SIG-M5 treated with dmso at 0.1 percent for 504 hours (cell line): ENCODE results near the gene ALDH3B2.

Source experiments
- DNase-seq: peaks from one replicate; lab custom pipeline; 2025; ENCODE audit not compliant: unreplicated experiment; lab: John Stamatoyannopoulos, UW

Gene ALDH3B2

GRCh38 chr11:67615728-67616430 lies 58.5 kb downstream of the ALDH3B2 start:
- DNase-seq, result no peak

DNA sequence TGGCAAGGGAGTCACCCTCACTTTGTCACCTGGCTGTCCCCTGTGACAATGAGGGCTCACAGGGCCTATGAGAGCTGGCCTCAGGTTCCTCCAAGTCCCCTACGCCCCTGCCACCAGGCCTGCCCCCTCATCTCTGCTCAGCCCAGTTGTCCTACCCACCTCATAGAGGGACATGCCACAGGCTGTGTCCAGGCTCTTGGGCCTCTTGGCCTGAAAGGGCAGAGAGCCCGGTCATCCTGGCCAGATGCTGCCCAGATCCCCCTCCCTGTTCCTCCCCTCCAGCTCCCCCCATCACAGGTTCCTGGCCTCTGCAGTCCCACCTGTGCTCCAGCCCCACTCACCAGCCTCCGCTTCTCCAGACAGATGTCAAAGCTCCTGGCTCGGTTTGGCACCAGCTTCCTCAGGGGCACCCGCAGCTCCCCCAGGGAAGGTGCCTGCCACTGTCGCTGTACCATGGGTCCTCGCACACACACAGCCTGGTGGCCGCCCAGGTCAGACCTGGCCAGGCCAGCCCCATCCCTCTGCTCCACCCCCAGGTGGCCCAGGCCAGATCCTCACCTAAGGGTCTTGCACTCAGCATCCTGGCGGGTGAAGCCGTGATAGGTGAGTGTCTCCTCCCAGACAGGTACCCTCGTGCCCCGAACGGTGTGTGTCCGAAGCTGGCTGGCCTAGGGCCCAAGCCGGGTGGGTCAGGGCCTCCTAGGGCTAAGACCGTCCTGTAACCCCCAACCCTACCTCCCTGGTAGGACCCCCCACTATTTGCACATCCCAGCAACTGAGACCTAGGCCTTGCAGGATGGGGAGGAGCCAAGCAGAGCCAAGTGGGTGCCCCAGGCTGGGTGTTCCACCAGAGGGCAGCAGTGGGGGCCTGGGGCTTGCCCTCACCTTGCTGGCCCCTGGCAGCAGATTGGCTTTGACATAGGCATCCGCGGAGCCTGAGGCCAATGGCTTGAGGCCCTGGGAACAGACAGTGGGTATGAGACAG lies 59.4 kb downstream of the ALDH3B2 start:
- DNase-seq, result peak; percentile 36

- peak; percentile 67 for DNase-seq
Measured at GRCh38 chr11:67613960-67614715, 60.3 kb downstream of the ALDH3B2 start.

GRCh38 chr11:67613313-67613959 lies 61.0 kb downstream of the ALDH3B2 start:
- DNase-seq, result no peak

DNA sequence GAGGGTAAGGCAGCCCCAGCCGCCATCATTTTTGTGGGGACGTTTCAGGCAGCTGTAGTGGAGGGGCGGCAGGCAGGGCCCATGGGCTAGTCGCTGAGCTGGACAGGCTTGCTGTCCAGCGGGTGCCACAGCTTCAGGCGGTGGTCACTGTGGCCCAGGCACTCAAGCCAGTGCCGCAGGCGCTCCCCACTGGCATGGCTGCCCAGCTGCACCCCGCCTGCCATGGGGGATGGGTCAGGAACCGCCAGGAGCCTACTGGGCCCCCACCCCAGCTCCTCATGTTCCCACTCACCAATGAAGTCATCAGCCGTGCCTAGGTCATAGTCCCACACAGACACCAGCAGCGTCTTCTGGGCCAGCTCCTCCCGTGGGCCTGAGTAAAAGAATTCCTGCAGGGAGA lies 61.7 kb downstream of the ALDH3B2 start:
- DNase-seq, result no peak
